T-helper 2 cell treated with Interferon-gamma antibody and Interleukin-4, amounts not matched to agents 100 ng/mL and 5 ng/mL, for 36 hours (primary cell): ENCODE measurements around the gene BIK. TPM values are rescaled to one million over a fixed set of nuclear protein-coding genes. Genes with fewer than 3 reads are reported as not detected.

ENCODE experiments used
- total RNA-seq: library from RNA; stranded (reverse); gene quantifications from 2 replicates; pipeline ENCODE4 v1.2.3, GENCODE V29; 2022

The BIK gene
- total RNA-seq, 1 donor from 2014 or later: 2.0 TPM

Other genes with a start within 250 kb of the BIK start
- 30.6 and 33.4 TPM in 2 replicates for gene PACSIN2, start 95.6 kb upstream of the BIK start, total RNA-seq
- gene TTLL1, start 21.4 kb upstream of the BIK start, total RNA-seq: 6.6 and 6.7 TPM in 2 replicates
- 12.1 TPM in 2 replicates for gene MCAT, start 32.6 kb downstream of the BIK start, total RNA-seq
- 96.4 and 100 TPM in 2 replicates for gene TSPO, start 40.8 kb downstream of the BIK start, total RNA-seq
- 51.3 and 53.0 TPM in 2 replicates for gene TTLL12, start 76.4 kb downstream of the BIK start, total RNA-seq
- 0.11 and 0.14 TPM in 2 replicates for gene SCUBE1, start 232.6 kb downstream of the BIK start, total RNA-seq